OCI-LY3 (cell line): ENCODE data around the gene CA14.

ENCODE experiments used
- H2AFZ ChIP-seq: fragments of 200-600, 300-600 bp; shearing (Covaris generic); 2 replicates; pipeline ENCODE4 v1.6.0; 2014; ENCODE audit warnings: antibody characterized with exemption, low read depth, low read length
- H3K27ac ChIP-seq: fragments of 200-600, 300-600 bp; sonication (generic); 2 replicates; pipeline ENCODE4 v1.5.1; 2014; ENCODE audit warnings: mild to moderate bottlenecking, low read length, moderate library complexity, mixed read lengths
- H3K27me3 ChIP-seq: fragments of 200-600, 300-600 bp; sonication (generic); 2 replicates; pipeline ENCODE4 v1.6.1; 2014; ENCODE audit warnings: low read depth, low read length, mixed read lengths
- H3K36me3 ChIP-seq: fragments of 200-600, 300-600 bp; sonication (generic); replicated peaks from 2 replicates; pipeline ENCODE3; 2014; ENCODE audit warnings: low read depth, low read length, mixed read lengths
- H3K4me1 ChIP-seq: fragments of 300-600, 200-600 bp; sonication (generic); 2 replicates; pipeline ENCODE4 v1.6.1; 2014; ENCODE audit warnings: low read length, mixed read lengths
- H3K4me2 ChIP-seq: fragments of 200-600, 300-600 bp; sonication (generic); 2 replicates; pipeline ENCODE4 v1.6.1; 2014; ENCODE audit warnings: low read length, mixed read lengths
- H3K4me3 ChIP-seq: fragments of 300-600, 200-600 bp; sonication (generic); 2 replicates; pipeline ENCODE4 v1.5.1; 2014; ENCODE audit warnings: antibody characterized with exemption, mild to moderate bottlenecking, low read length, moderate library complexity
- H3K79me2 ChIP-seq: fragments of 300-600, 200-600 bp; shearing (Covaris generic); 2 replicates; pipeline ENCODE4 v1.6.1; 2014; ENCODE audit warnings: mild to moderate bottlenecking, low read length, mixed read lengths
- H3K9ac ChIP-seq: fragments of 300-600, 200-600 bp; shearing (Covaris generic); 2 replicates; pipeline ENCODE4 v1.6.0; 2014; ENCODE audit warnings: mild to moderate bottlenecking, low read length, moderate library complexity
- H3K9me3 ChIP-seq: fragments of 200-600, 300-600 bp; shearing (Covaris generic); 2 replicates; pipeline ENCODE4 v1.6.1; 2014; ENCODE audit warnings: low read length, mixed read lengths; ENCODE audit not compliant: insufficient read depth
- H4K20me1 ChIP-seq: fragments of 200-600, 300-600 bp; sonication (generic); 2 replicates; pipeline ENCODE4 v1.6.1; 2016; ENCODE audit warnings: low read length, mixed read lengths; ENCODE audit not compliant: insufficient read depth
- EZH2phosphoT487 ChIP-seq: fragments of 200-600 bp; shearing (Covaris generic); IDR thresholded peaks from 2 replicates; pipeline ENCODE4 v1.6.1; 2018; ENCODE audit warnings: antibody characterized with exemption, mixed run types, low read depth
- TF ChIP-seq, protein P1 (sequence below): fragments of 200-600, 300-600 bp; sonication (generic); IDR thresholded peaks from 2 replicates; pipeline ENCODE4 v1.5.1; 2014; ENCODE audit warnings: antibody characterized with exemption, low read length, low read depth

The CA14 gene

DNA sequence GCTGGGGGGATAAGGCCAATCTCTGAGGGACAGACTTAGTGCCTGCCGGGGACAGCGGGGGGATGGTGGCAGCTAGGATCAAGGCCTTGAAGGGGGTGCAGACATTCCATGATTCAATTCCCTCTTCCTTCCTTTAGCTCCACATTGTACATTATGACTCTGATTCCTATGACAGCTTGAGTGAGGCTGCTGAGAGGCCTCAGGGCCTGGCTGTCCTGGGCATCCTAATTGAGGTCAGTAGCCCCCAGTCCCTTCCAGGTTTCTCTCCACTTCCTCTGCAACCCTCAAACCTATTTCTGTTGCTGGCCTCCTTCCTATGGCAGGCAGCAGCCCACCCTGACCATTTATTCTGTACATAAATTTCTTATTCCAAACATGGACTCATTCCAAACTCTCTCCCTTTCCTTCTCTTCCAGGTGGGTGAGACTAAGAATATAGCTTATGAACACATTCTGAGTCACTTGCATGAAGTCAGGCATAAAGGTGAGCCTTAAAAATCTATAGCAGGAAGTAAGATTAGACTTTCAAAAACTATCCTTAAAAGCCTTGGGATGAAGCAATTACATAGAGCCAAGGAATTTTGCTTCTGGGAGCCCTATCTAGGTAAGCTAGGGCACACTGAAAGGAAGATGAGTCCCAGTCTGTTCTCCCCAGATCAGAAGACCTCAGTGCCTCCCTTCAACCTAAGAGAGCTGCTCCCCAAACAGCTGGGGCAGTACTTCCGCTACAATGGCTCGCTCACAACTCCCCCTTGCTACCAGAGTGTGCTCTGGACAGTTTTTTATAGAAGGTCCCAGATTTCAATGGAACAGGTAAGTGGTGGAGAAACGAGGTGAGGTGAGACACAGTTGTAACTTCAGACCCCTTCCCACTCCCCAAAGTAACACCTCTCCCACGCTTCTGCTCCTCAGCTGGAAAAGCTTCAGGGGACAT is 5.1 kb downstream of the CA14 start:
- peaks cover 18% of the 10 kb centered on the region for H3K4me1 ChIP-seq
- peaks cover 25% of the 10 kb centered on the region for H3K27me3 ChIP-seq
- peaks cover 9% of the 10 kb centered on the region for H3K79me2 ChIP-seq
- peaks cover 29% of the 10 kb centered on the region for H3K36me3 ChIP-seq
- TF ChIP-seq, protein P1, sequence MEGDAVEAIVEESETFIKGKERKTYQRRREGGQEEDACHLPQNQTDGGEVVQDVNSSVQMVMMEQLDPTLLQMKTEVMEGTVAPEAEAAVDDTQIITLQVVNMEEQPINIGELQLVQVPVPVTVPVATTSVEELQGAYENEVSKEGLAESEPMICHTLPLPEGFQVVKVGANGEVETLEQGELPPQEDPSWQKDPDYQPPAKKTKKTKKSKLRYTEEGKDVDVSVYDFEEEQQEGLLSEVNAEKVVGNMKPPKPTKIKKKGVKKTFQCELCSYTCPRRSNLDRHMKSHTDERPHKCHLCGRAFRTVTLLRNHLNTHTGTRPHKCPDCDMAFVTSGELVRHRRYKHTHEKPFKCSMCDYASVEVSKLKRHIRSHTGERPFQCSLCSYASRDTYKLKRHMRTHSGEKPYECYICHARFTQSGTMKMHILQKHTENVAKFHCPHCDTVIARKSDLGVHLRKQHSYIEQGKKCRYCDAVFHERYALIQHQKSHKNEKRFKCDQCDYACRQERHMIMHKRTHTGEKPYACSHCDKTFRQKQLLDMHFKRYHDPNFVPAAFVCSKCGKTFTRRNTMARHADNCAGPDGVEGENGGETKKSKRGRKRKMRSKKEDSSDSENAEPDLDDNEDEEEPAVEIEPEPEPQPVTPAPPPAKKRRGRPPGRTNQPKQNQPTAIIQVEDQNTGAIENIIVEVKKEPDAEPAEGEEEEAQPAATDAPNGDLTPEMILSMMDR = no peak
- no peak for TF ChIP-seq EZH2phosphoT487
- H3K9me3 ChIP-seq = no peaks in the 10 kb centered on the region
- H2AFZ ChIP-seq = no peak overlapping the region
- H3K9ac ChIP-seq = no peak overlapping the region
- 0 out of 2 replicates have a peak overlapping the region, but pooled peaks have one; percentile 7 for H3K27ac ChIP-seq
- no peak overlapping the region for H3K4me2 ChIP-seq
- peaks cover 4% of the 10 kb centered on the region; the same call in 1 of the 2 replicates for H4K20me1 ChIP-seq
- no peak overlapping the region for H3K4me3 ChIP-seq

DNA sequence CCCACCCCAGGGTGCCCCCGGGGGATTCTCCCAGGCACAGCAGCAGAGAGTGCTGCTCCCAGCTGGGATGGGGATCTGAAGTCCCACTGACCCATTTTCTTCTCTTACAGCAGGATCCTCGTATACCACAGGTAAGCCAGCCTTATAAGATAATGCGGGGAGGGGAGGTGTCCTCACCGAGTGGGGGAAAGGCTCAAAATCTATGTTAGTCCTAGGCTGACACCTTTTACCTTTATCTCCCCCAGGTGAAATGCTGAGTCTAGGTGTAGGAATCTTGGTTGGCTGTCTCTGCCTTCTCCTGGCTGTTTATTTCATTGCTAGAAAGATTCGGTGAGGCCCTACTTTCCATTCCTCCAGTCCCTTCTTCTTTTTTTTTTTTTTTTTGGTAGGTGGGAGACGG is 6.0 kb downstream of the CA14 start:
- no peak overlapping the region for H3K4me2 ChIP-seq
- TF ChIP-seq, protein P1 = no peak
- H2AFZ ChIP-seq = no peak overlapping the region
- H3K79me2 ChIP-seq = peaks cover 18% of the 10 kb centered on the region
- H3K9me3 ChIP-seq = no peaks in the 10 kb centered on the region
- peaks cover 9% of the 10 kb centered on the region; the same call in 1 of the 2 replicates for H4K20me1 ChIP-seq
- peaks cover 16% of the 10 kb centered on the region for H3K27me3 ChIP-seq
- H3K27ac ChIP-seq = no peak overlapping the region
- peaks cover 15% of the 10 kb centered on the region for H3K4me1 ChIP-seq
- no peak overlapping the region for H3K9ac ChIP-seq
- H3K36me3 ChIP-seq = peaks cover 29% of the 10 kb centered on the region
- no peak overlapping the region for H3K4me3 ChIP-seq

DNA sequence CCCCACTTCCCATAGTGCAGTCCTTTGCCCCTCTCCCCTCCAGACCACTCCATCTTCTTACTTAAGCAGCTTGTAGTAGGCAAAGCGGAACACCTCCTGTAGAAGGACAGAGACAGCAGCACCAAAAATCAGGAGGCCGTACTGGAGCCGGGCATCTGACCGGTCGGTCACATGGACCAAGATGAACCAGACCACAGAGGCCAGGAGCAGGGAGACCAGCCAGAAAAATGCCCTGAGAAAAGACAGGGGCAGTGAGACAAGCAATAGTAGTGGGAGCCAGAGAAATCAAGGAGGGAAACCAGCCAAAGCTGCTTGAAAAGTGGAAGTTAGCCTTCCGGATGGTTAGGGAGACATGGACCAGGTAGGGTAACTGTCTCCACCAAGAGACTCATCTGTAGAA is 10.3 kb downstream of the CA14 start:
- no peaks in the 10 kb centered on the region for H3K9me3 ChIP-seq
- H3K27me3 ChIP-seq = no peaks in the 10 kb centered on the region
- H3K79me2 ChIP-seq = peaks cover 21% of the 10 kb centered on the region
- H3K27ac ChIP-seq = peak overlapping the region; percentile 77
- peaks cover 29% of the 10 kb centered on the region for H3K36me3 ChIP-seq
- H3K4me3 ChIP-seq = peak overlapping the region; percentile 87
- no peak overlapping the region for H2AFZ ChIP-seq
- H4K20me1 ChIP-seq = peaks cover 9% of the 10 kb centered on the region; the same call in 1 of the 2 replicates
- H3K4me1 ChIP-seq = peaks cover 42% of the 10 kb centered on the region
- peak overlapping the region; percentile 97 for H3K9ac ChIP-seq
- peak overlapping the region; percentile 99 for H3K4me2 ChIP-seq
- no peak for TF ChIP-seq EZH2phosphoT487
- TF ChIP-seq, protein P1 = no peak

DNA sequence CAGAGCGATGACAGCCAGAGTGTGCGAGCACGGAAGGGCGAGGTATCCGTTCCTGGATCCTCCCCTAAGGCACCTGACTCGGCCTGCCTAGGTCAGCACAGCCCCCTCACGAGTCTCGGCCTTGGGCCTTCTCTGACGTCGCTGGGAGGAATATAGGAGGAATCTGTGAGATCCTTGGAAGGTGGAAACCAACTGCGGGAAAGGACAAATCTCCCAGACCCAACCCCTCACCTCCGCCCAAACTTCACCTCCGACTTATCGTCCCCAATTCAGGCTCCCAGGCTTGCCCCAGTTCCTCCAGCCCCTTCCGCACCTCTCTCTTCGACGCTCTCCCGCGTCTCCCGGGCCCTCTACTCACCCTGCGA is 10.7 kb downstream of the CA14 start:
- Histone ChIP-seq H4K20me1 (peaks cover 9% of the 10 kb centered on the region; the same call in 1 of the 2 replicates), H3K27ac (peak overlapping the region; percentile 77), H2AFZ (peak overlapping the region; percentile 24; the same call in 1 of the 2 replicates), H3K4me3 (peak overlapping the region; percentile 87), H3K9ac (peak overlapping the region; percentile 97), H3K79me2 (peaks cover 21% of the 10 kb centered on the region), H3K27me3 (no peaks in the 10 kb centered on the region), H3K36me3 (peaks cover 29% of the 10 kb centered on the region), H3K4me2 (peak overlapping the region; percentile 99), H3K9me3 (no peaks in the 10 kb centered on the region), H3K4me1 (peaks cover 43% of the 10 kb centered on the region)
- no peak for TF ChIP-seq EZH2phosphoT487
- TF ChIP-seq, protein P1 = no peak
